NCI-H2196 (cell line): Measurements from ENCODE around the gene HRH2.

Experiments used
- DNase-seq: peaks from one replicate; lab custom pipeline; 2025; ENCODE audit not compliant: unreplicated experiment; lab: John Stamatoyannopoulos, UW

Gene HRH2

DNA sequence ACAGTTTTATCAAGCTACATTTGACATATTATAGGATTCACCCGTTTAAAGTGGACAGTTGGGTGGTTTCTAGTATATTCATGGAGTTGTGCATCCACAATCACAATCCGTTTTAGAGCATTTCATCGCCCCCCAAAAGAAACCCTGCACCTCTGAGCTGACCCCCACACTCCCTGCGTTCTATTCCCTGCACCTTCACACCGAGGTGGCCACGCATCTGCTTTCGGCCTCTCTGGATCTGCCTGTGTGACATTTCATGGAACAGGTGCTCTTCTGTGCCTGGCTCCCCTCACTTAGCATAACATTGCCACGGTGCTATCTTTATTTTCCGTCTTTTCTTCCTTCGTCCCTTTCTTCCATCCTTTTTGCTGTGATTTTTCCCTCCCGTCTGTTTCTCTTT, 32.7 kb downstream of the HRH2 start:
- DNase-seq: no peak

GRCh38 chr5:175691761-175692160, 33.9 kb downstream of the HRH2 start:
- no peak for DNase-seq

DNA sequence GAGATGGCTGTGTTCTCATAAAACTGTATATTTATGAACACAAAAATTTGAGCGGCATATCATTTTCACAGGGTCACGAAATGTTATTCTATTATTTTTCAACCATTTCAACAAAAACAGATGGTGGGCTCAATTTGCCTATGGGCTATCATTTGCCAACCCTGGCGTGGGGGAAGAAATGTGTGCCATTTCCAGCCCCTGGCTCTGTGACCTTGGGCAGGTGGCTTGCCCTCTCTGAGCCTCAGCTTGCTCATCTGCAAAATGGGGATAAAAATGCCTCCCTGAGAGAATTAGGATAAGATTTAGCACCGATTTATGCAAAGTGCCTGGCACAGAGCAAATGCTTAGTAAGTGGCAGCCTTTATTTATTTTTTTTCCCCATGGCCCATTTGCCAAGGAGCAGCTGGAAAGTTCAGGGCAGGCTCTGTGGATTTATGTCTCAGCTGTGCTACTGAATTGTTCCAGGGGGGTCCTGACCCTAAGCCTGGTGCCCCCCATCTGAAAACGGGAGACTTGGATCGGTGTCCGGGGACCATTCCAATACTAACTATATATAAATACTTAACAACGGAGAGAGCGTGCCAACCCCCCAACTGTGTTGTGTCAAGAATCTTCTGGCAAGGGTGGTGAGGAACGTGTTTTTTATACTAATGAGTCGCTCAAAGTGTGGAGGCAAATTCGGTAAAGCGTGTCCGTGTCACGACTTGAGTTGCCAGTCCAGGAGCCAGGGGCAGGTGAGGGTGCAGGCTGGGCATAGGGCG, 34.5 kb downstream of the HRH2 start:
- no peak for DNase-seq

DNA sequence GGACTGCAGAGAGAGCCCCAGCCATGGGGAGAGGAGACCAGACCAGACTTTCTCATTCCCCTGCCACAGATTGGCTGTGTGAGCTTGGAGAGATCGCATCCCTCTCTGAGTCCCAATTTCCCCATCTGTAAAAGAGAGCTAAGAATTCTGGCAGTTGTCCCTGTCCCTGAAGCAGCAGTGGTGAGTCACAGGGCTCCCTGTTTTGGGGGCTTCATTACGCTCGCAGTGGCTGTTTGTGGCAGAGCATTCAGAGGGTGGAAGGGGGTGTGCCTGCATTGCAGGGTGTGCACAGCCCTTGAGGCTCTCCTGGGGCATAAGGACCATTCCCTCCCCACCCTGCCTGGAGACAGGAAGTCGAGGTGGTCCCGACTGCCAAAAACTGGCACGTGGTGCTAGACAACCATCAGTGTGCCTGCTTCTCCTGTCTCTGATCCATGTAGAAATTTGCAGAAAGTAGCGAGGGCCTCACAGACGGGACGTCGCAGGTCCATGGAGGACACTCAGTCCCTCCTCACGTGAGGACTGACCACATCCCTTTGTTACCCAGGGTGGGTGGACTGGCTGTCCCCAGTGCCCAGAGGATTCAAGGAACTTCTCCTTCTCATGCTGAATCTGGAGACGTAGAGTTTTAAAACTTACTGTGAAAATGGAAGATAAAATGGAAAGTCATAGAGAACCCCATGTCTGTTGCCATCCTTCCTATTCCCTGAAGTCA, 35.3 kb downstream of the HRH2 start:
- no peak for DNase-seq

- DNase-seq: no peak
These were observed 35.9 kb downstream of the HRH2 start for GRCh38 chr5:175693741-175694140.

DNA sequence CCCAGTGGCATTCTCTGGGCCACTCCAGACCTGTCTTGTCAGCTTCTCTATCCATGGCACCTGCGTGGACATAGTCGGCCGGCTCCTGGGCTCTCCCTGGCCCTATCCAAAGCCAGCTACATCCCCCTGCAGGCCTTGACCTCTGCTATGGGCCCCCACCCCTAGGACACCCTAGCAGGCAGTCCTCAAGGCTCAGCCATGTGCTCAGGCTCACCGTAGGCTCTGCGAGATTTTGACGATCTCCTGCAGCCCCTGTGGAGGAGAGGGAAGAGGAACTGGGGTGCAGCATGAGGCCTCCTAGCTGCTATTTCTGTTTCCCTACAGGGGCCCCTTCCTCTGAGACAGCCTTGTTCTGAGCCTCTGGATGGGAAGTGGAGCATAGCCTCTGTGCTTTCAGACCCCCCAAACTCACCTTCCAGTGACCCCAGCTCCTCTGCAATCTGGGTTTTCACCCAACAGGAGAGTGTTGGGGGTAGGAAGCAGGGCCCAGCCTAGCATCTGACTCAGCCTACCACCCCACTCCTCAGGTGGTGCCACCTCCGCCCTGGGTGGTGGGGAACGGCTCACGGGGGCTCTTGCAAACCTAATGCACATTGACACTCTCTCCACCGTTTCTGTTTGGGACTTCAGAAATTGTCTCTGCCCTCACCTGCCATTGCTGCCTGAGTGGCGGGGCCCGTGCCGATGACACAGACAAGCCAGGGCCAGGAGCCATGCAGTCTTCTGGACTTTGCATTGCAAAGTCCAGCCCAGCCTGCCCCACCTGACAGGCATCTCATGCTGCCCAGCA, 36.7 kb downstream of the HRH2 start:
- no peak for DNase-seq

GRCh38 chr5:175695161-175696126, 37.6 kb downstream of the HRH2 start:
- DNase-seq: no peak

GRCh38 chr5:175696139-175696854, 38.4 kb downstream of the HRH2 start:
- DNase-seq: no peak

- no peak for DNase-seq
These were observed 39.0 kb downstream of the HRH2 start for GRCh38 chr5:175696855-175697198.

DNA sequence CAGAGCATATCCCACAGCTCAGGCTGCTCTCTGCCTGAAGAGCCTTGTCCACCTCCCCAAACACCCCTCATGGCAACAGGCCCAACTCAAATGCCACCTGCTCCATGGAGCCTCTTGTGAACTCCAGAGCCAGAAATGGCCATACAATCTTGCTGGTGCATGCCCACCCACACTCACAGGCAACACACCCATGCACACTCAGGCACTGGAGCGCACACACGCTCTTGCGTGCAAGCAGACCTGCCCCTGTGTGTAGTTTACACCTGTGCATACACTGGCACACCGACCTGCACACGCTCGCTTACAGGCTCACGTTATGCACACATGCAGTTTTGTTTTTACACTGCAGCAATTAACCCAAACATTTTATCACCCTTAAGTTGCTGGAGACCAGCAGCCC, 40.0 kb downstream of the HRH2 start:
- DNase-seq: no peak

GRCh38 chr5:175698401-175699115, 40.7 kb downstream of the HRH2 start:
- no peak for DNase-seq

DNA sequence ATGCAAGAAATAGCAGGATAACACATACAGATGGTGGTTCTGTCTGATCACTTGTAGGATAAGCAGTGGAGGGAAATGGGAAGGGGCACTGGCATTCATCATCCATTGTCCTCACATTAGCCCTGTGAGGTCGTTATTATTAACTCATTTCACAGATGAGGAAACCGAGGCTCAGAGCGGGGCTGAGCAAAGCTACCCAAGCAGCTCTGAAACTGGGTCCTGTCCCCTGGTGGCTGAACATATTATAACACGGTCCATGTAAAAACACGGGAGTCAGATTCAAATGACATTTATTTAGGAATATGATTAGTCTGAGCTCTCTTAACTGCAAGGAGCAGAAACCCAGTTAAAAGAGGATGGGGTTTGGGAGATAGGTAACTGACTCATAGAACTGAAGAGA, 43.1 kb downstream of the HRH2 start:
- DNase-seq: no peak

DNA sequence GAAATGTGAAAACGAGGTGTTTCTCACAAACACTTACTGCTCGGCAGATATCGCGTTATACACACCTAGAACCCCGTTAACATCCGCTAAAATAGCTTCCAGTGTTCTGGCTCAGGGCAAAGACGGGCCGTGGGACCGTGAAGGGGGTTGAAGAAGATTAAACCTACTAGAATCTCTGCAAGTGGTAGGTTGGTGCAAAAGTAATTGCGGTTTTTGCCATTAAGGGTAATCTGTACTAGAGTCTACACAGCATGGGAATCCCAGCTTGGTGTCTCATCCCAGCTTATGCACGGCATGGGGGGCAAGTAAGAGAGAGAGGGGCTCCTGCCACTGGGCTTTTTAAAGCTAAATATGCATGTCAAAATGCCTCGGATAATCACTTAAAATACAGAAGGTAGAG, 43.9 kb downstream of the HRH2 start:
- DNase-seq: no peak

- no peak for DNase-seq
These were observed 48.6 kb downstream of the HRH2 start for GRCh38 chr5:175706499-175706898.

DNA sequence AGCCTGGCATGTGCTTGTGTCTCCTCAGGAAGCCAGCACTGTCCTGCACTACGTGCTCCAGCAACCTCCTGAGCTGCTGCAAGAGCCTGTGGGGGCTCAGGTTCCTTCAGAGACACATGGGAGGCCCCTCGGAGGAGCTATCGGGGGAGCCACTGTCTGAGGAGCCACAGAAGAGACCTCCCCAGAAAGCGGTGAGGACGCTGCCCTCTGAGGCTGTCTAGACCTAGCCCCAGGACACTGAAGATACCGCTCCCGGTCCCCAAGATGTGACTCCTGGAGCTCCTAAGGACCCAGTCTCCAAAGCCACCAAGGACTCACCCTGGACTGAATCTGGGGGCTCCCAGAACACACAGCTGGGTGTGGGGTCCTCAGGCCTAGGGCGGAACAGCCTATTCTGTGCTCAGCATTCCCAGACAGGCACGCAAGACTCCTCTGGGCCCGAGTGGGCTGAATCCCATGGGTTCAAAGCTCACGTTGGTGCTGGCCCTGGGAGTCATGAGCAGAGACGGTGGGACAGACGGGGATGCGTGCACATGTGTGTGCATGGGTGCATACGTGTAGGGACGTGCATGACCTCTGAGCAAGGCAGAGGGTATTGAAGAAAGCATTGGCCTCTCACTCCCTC, 50.0 kb downstream of the HRH2 start:
- no peak for DNase-seq

GRCh38 chr5:175709276-175709781, 51.5 kb downstream of the HRH2 start:
- DNase-seq: no peak

DNA sequence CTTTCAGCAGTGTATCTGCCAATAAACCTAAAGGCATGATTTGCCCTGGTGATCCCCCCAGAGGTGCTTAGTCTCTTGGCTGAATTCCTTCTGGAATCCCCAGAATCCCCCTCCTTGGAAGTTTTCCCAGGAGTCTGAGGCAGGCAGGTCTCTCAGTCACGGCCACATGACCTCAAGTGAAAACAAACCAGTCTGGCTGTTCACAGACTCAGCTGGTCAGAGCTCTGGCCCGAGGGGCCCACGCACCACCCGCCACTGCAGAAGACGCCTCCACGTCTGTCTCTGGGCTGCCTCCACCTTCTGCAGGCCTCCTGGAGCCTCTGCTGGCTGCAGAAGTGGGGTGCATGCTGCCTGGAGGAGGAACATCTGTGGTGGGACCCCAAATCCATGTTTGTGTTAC, 52.5 kb downstream of the HRH2 start:
- DNase-seq: no peak

- DNase-seq: no peak
These were observed 53.2 kb downstream of the HRH2 start for GRCh38 chr5:175711031-175711430.
